Measurements from ENCODE around the gene TRMT44. TPM values are rescaled to one million over a fixed set of nuclear protein-coding genes. Genes with fewer than 3 reads are reported as not detected.

Gene TRMT44
- polyA plus RNA-seq, 1 donor (not counting 4 experiments of a cell fraction or from before 2014, with no cell fraction given), result 8.8 TPM

GRCh38 chr4:8394806-8395205 is 45.8 kb upstream of the TRMT44 start:
- no peak for TF ChIP-seq EZH2 (IDR thresholded peaks at IDR 0.05; ENCODE audit: low read length)
- TF ChIP-seq, protein P1, sequence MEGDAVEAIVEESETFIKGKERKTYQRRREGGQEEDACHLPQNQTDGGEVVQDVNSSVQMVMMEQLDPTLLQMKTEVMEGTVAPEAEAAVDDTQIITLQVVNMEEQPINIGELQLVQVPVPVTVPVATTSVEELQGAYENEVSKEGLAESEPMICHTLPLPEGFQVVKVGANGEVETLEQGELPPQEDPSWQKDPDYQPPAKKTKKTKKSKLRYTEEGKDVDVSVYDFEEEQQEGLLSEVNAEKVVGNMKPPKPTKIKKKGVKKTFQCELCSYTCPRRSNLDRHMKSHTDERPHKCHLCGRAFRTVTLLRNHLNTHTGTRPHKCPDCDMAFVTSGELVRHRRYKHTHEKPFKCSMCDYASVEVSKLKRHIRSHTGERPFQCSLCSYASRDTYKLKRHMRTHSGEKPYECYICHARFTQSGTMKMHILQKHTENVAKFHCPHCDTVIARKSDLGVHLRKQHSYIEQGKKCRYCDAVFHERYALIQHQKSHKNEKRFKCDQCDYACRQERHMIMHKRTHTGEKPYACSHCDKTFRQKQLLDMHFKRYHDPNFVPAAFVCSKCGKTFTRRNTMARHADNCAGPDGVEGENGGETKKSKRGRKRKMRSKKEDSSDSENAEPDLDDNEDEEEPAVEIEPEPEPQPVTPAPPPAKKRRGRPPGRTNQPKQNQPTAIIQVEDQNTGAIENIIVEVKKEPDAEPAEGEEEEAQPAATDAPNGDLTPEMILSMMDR (optimal IDR thresholded peaks at IDR 0.05 in 1 of 3, IDR thresholded peaks at IDR 0.05 in 1 of 3, conservative IDR thresholded peaks at IDR 0.05 in 1 of 3; ENCODE audit: extremely low read depth in 1 of 3, insufficient read depth in 2 of 3, low read length in 3 of 3), result no peak
- no peaks in the 10 kb centered on the region for H4K20me1 ChIP-seq (ENCODE audit: control insufficient read depth, extremely low read depth, insufficient read depth, low read length)
- H3K27ac ChIP-seq (ENCODE audit: control insufficient read depth, insufficient read depth, low read length), result no peak overlapping the region

GRCh38 chr4:8395504-8396296 is 44.9 kb upstream of the TRMT44 start:
- FAIRE-seq (no peak), DNase-seq (ENCODE audit: low read depth, low spot score) (no peak)
- Histone ChIP-seq H3K9ac (ENCODE audit: control insufficient read depth, extremely low read depth, insufficient read depth, low read length) (no peak overlapping the region), H3K4me1 (ENCODE audit: control insufficient read depth, extremely low read depth, insufficient read depth, low read length) (no peaks in the 10 kb centered on the region), H3K36me3 (ENCODE audit: control insufficient read depth in 2 of 2, extremely low read depth in 1 of 2, insufficient read depth in 2 of 2, low read length in 2 of 2) (peaks cover 9 to 18% of the 10 kb centered on the region in 2 experiments), H3K79me2 (ENCODE audit: control insufficient read depth, insufficient read depth, low read length) (no peaks in the 10 kb centered on the region), H3K4me3 (ENCODE audit: control insufficient read depth in 2 of 3, extremely low read depth in 1 of 3, insufficient read depth in 2 of 3, low read depth in 1 of 3, low read length in 3 of 3) (no peak overlapping the region), H4K20me1 (ENCODE audit: control insufficient read depth, extremely low read depth, insufficient read depth, low read length) (no peaks in the 10 kb centered on the region), H3K27ac (ENCODE audit: control insufficient read depth, insufficient read depth, low read length) (no peak overlapping the region), H3K27me3 (ENCODE audit: control insufficient read depth, extremely low read depth, insufficient read depth, low read length) (no peaks in the 10 kb centered on the region), H3K9me3 (ENCODE audit: control insufficient read depth, low read depth, low read length) (no peaks in the 10 kb centered on the region), H3K9me1 (ENCODE audit: control insufficient read depth, extremely low read depth, insufficient read depth, low read length) (no peaks in the 10 kb centered on the region), H3K4me2 (ENCODE audit: control insufficient read depth, extremely low read depth, insufficient read depth, low read depth, low read length) (no peak overlapping the region), H2AFZ (ENCODE audit: control insufficient read depth, low read length) (no peak overlapping the region)
- no peak for TF ChIP-seq EZH2 (IDR thresholded peaks at IDR 0.05; ENCODE audit: low read length)
- TF ChIP-seq, protein P1 (optimal IDR thresholded peaks at IDR 0.05 in 1 of 3, IDR thresholded peaks at IDR 0.05 in 1 of 3, conservative IDR thresholded peaks at IDR 0.05 in 1 of 3; ENCODE audit: extremely low read depth in 1 of 3, insufficient read depth in 2 of 3, low read length in 3 of 3), result no peak
- dilution Hi-C loops (cut with MboI; ENCODE audit: extremely low pct_ligation_motif_present, low sequenced_read_pairs), result no loop called here

More at GRCh38 chr4:8394806-8395205, 45.8 kb upstream of the TRMT44 start:
- H3K9ac ChIP-seq (ENCODE audit: control insufficient read depth, extremely low read depth, insufficient read depth, low read length), result no peak overlapping the region
- H3K36me3 ChIP-seq (ENCODE audit: control insufficient read depth in 2 of 2, extremely low read depth in 1 of 2, insufficient read depth in 2 of 2, low read length in 2 of 2), result peaks cover 9 to 19% of the 10 kb centered on the region in 2 experiments
- H3K4me3 ChIP-seq (ENCODE audit: control insufficient read depth in 2 of 3, extremely low read depth in 1 of 3, insufficient read depth in 2 of 3, low read depth in 1 of 3, low read length in 3 of 3), result no peak overlapping the region
- no peak for DNase-seq (ENCODE audit: low read depth, low spot score)
- H2AFZ ChIP-seq (ENCODE audit: control insufficient read depth, low read length), result no peak overlapping the region
- H3K4me1 ChIP-seq (ENCODE audit: control insufficient read depth, extremely low read depth, insufficient read depth, low read length), result no peaks in the 10 kb centered on the region
- no peaks in the 10 kb centered on the region for H3K9me3 ChIP-seq (ENCODE audit: control insufficient read depth, low read depth, low read length)
- dilution Hi-C loops (cut with MboI; ENCODE audit: extremely low pct_ligation_motif_present, low sequenced_read_pairs), result no loop called here
- H3K9me1 ChIP-seq (ENCODE audit: control insufficient read depth, extremely low read depth, insufficient read depth, low read length), result no peaks in the 10 kb centered on the region
- no peaks in the 10 kb centered on the region for H3K27me3 ChIP-seq (ENCODE audit: control insufficient read depth, extremely low read depth, insufficient read depth, low read length)
- no peak for FAIRE-seq
- no peak overlapping the region for H3K4me2 ChIP-seq (ENCODE audit: control insufficient read depth, extremely low read depth, insufficient read depth, low read depth, low read length)
- H3K79me2 ChIP-seq (ENCODE audit: control insufficient read depth, insufficient read depth, low read length), result no peaks in the 10 kb centered on the region
